Panc1 (cell line): ENCODE measurements around the gene GGPS1. TPM values are rescaled to one million over a fixed set of nuclear protein-coding genes. Genes with fewer than 3 reads are reported as not detected.

ENCODE experiments used
- ATAC-seq: fragments of 200-7000 bp; cut with Tn5 transposase; 2 replicates; pipeline ENCODE4 v1.9.1; 2020; ENCODE audit warnings: mild to moderate bottlenecking, moderate library complexity
- BruUV-seq: library from RNA; stranded (reverse); fragments of 400-500 nt; replicated peaks from 2 replicates; lab custom pipeline; 2021; lab: Mats Ljungman, UMichigan
- CTCF ChIA-PET: fragments of 300-600 bp; sonication (Branson Sonifier 250); formaldehyde crosslinking; loops from one replicate; lab custom pipeline; 2022; ENCODE audit warnings: antibody characterized with exemption; lab: Charles Lee
- POLR2A ChIA-PET: fragments of 300-600 bp; sonication (Branson Sonifier 250); formaldehyde crosslinking; loops from one replicate; lab custom pipeline; 2022; ENCODE audit warnings: antibody characterized with exemption; lab: Charles Lee
- DNase-seq: peaks from one replicate; pipeline ENCODE4 v3.0.0-alpha.2; 2010; ENCODE audit warnings: low read depth, low spot score
- H3K27ac ChIP-seq: 2 replicates; pipeline ENCODE4 v1.5.1; 2011; ENCODE audit warnings: mild to moderate bottlenecking, low read length, inconsistent platforms
- H3K27me3 ChIP-seq: fragments of 200-500 bp; sonication (Bioruptor generic); 2 replicates; pipeline ENCODE4 v1.6.0; 2014; ENCODE audit warnings: low read length, inconsistent platforms; ENCODE audit not compliant: control insufficient read depth, insufficient read depth
- H3K36me3 ChIP-seq: fragments of 200-500 bp; sonication (Bioruptor generic); 2 replicates; pipeline ENCODE4 v1.5.1; 2014; ENCODE audit warnings: inconsistent platforms, mild to moderate bottlenecking, low read length, moderate library complexity; ENCODE audit not compliant: control insufficient read depth, insufficient read depth
- H3K4me1 ChIP-seq: 2 replicates; pipeline ENCODE4 v1.5.1; 2011; ENCODE audit warnings: inconsistent platforms, mild to moderate bottlenecking, low read length, moderate library complexity; ENCODE audit not compliant: control insufficient read depth, insufficient read depth
- H3K4me3 ChIP-seq, 2 experiments: 2 replicates each; pipeline ENCODE4 v1.5.1; 2011 to 2012; ENCODE audit warnings: low read depth in 2 of 2, low read length in 2 of 2, mild to moderate bottlenecking in 2 of 2, inconsistent platforms in 1 of 2, moderate library complexity in 1 of 2
- H3K9me3 ChIP-seq: fragments of 200-500 bp; sonication (Bioruptor generic); 2 replicates; pipeline ENCODE4 v1.5.1; 2014; ENCODE audit warnings: low read depth, mild to moderate bottlenecking, inconsistent platforms, low read length, moderate library complexity; ENCODE audit not compliant: control insufficient read depth, insufficient read depth
- CTCF ChIP-seq: fragments of 450-650 bp; IDR thresholded peaks from 2 replicates; pipeline ENCODE4 v1.5.1; 2017; ENCODE audit warnings: mild to moderate bottlenecking
- POLR2AphosphoS5 ChIP-seq: IDR thresholded peaks from 2 replicates; pipeline ENCODE4 v1.6.1; 2012; ENCODE audit warnings: mild to moderate bottlenecking, low read depth, low read length, moderate library complexity
- SIN3A ChIP-seq: IDR thresholded peaks from 2 replicates; pipeline ENCODE4 v1.6.1; 2012; ENCODE audit warnings: low read depth, mild to moderate bottlenecking, low read length, moderate library complexity, borderline replicate concordance; ENCODE audit not compliant: insufficient read depth
- TCF7L2 ChIP-seq: IDR thresholded peaks from 2 replicates; pipeline ENCODE4 v1.6.1; 2011; ENCODE audit warnings: mild to moderate bottlenecking, low read depth, low read length, inconsistent platforms
- in situ Hi-C: cut with HindIII; loops from 2 replicates; pipeline ENCODE4 v1.10.0; 2016; ENCODE audit warnings: low sequenced_read_pairs, low pct_unique_long_range_greater_than_20kb
- intact Hi-C: fragments of 100-400 bp; cut with micrococcal nuclease; formaldehyde crosslinking; loops from one replicate; pipeline ENCODE4 v1.10.0; 2022; ENCODE audit not compliant: unreplicated experiment
- total RNA-seq: library from RNA; stranded (reverse); gene quantifications from one replicate; pipeline ENCODE4 v1.2.1, GENCODE V29; 2021; ENCODE audit not compliant: unreplicated experiment
- TF ChIP-seq, protein P1 (sequence below), 2 experiments: IDR thresholded peaks; 2 replicates each; pipeline ENCODE4 v1.6.1; 2011 to 2012; ENCODE audit warnings: low read depth in 2 of 2, control low read depth in 1 of 2, low read length in 1 of 2, mild to moderate bottlenecking in 1 of 2, moderate library complexity in 1 of 2; ENCODE audit not compliant: insufficient read depth in 1 of 2

Gene GGPS1
- total RNA-seq, 1 experiment from 2014 or later: 60.6 TPM

DNA sequence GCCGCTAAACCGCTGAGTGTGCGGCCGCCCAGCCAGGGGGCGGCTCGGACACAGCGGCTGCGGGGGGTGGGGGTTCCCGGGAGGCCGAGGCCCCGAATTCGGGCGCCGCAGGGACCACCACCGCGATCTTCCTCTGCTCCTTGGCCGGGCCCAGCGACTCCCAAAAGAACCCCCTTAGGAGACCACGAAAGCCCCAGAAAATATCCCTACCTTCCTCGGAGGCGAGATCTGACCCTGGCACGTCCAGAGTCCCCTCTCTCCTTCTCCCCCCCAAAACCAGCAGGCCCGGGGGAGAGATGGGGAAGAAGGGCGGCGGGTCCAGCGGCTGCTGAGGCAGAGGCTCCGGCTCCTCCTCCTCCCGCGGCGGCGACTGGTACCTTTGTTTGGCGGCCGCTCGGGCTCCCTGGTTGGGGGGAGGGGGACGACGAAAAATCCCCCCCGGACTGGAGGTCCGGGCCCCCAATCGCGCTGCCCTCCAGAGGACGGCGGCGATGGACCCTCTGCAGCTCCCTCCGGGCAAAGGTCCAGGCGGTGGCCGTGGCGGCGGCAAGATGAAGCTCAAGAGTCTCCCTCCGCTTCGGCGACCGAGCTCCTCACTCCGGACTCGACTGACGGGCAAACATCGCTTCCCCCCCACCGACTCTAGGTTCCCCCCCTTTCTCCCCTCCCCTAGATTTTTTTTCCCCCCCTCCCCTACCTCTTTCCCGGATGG lies 655 bp upstream of the GGPS1 start, which contains the start of gene ARID4B:
Gene ARID4B (minus strand): TSS at position 621 of the 712 bp plus-strand sequence. CDS start 1,260 bp downstream, outside the sequence.
- Histone ChIP-seq H3K4me1 (peaks cover 23% of the 10 kb centered on the region), H3K4me3 (peak within 1 kb of the TSS; percentile 95 to 99), H3K27ac (peak within 1 kb of the TSS; percentile 98), H3K27me3 (no peaks in the 10 kb centered on the region), H3K9me3 (no peaks in the 10 kb centered on the region), H3K36me3 (peaks cover 16% of the 10 kb centered on the region)
- TF ChIP-seq, protein P1, sequence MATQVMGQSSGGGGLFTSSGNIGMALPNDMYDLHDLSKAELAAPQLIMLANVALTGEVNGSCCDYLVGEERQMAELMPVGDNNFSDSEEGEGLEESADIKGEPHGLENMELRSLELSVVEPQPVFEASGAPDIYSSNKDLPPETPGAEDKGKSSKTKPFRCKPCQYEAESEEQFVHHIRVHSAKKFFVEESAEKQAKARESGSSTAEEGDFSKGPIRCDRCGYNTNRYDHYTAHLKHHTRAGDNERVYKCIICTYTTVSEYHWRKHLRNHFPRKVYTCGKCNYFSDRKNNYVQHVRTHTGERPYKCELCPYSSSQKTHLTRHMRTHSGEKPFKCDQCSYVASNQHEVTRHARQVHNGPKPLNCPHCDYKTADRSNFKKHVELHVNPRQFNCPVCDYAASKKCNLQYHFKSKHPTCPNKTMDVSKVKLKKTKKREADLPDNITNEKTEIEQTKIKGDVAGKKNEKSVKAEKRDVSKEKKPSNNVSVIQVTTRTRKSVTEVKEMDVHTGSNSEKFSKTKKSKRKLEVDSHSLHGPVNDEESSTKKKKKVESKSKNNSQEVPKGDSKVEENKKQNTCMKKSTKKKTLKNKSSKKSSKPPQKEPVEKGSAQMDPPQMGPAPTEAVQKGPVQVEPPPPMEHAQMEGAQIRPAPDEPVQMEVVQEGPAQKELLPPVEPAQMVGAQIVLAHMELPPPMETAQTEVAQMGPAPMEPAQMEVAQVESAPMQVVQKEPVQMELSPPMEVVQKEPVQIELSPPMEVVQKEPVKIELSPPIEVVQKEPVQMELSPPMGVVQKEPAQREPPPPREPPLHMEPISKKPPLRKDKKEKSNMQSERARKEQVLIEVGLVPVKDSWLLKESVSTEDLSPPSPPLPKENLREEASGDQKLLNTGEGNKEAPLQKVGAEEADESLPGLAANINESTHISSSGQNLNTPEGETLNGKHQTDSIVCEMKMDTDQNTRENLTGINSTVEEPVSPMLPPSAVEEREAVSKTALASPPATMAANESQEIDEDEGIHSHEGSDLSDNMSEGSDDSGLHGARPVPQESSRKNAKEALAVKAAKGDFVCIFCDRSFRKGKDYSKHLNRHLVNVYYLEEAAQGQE (IDR thresholded peaks at IDR 0.05; ENCODE audit: insufficient read depth in 1 of 2, low read depth in 2 of 2, low read length in 1 of 2): no peak
- TF ChIP-seq TCF7L2: peak; percentile 41; the same call in 1 of the 2 replicates
- DNase-seq: no peak
- BruUV-seq: no TSS peak
- ATAC-seq: peak; percentile 42
- in situ Hi-C loops (no loop called here), intact Hi-C loops (loop anchor here (2.0 to 5.0 kb wide), 2 partner anchors 75 to 87 kb away; no protein-coding TSS in a partner anchor)
- CTCF ChIA-PET: interaction anchor here (0.6 kb wide), 1 partner anchor 97 kb away, joined by 3 read pairs; no protein-coding TSS in a partner anchor
- POLR2A ChIA-PET: interaction anchor here (0.6 to 1.4 kb wide), 3 partner anchors 16 to 81 kb away, joined by 4 to 14 read pairs (median 7); no protein-coding TSS in a partner anchor

DNA sequence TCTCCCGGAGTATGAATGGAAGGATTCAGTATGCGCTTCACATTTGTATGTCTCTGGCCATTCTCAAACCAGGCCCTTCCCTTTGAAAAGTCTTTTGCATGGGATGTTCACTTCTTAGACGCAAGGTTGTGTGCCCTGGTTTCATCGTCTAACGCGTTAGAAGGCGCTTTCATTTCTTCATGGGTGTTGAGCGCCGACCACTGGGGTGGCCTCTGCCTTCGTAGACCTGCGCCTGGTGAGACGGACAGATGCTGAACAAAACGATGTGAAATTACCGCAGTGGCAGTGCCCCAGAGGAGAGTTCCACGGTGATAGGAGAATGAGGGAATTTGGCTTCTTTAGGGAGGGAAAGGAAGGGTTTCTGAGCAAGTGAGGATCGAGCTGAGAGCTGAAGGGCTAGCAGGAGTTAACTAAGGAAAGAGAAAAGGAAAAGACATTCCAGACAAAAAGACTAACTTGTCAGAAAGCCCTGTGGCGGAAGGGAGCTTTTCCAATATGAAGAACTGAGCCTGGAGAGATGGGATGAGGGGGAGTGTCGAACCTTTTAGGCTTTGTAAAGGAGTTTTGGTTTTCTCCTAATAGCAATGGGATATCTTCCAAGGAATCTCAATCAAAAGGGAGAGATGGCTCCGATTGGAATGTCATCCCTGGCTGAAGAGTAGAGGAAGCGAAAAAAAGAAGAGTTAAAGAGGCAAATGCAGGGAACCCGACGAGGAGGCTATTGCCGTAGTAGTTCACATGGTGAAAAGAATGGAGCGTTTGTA lies 951 bp downstream of the GGPS1 start:
- ChIA-PET CTCF (interaction anchor here (0.7 to 1.8 kb wide), 3 partner anchors 70 to 225 kb away, joined by 3 to 4 read pairs (median 4); no protein-coding TSS in a partner anchor), POLR2A (interaction anchor here (1.1 to 1.4 kb wide), 2 partner anchors 22 to 38 kb away, joined by 3 to 14 read pairs; partner anchors contain the start of gene TBCE)
- peak; percentile 35 for DNase-seq
- Histone ChIP-seq H3K36me3 (peaks cover 16% of the 10 kb centered on the region), H3K27ac (peak overlapping the region; percentile 98), H3K9me3 (no peaks in the 10 kb centered on the region), H3K4me1 (peaks cover 25% of the 10 kb centered on the region), H3K27me3 (no peaks in the 10 kb centered on the region), H3K4me3 (peak overlapping the region; percentile 79 to 99)
- ATAC-seq: no peak; the same call in 1 of the 2 replicates
- intact Hi-C loops: loop anchor here (2.0 to 5.0 kb wide), 2 partner anchors 77 to 85 kb away; no protein-coding TSS in a partner anchor
- TSS peak; percentile 79 for BruUV-seq
- in situ Hi-C loops: no loop called here
- TF ChIP-seq POLR2AphosphoS5 (no peak), TCF7L2 (no peak), SIN3A (no peak), CTCF (no peak)
- TF ChIP-seq, protein P1 (IDR thresholded peaks at IDR 0.05; ENCODE audit: insufficient read depth in 1 of 2, low read depth in 2 of 2, low read length in 1 of 2): no peak
